ENCODE results near the gene NEBL. TPM values are rescaled to one million over a fixed set of nuclear protein-coding genes. Genes with fewer than 3 reads are reported as not detected.
A peak's percentile ranks its signal among the peaks of the same experiment; 100 is the strongest.

Gene NEBL
- total RNA-seq, 1 donor from 2014 or later = 55.2 TPM

GRCh38 chr10:20888620-20889330 is 8.3 kb downstream of the NEBL start:
- DNase-seq (ENCODE audit: extremely low spot score in 2 of 2) = no peak
- H3K9me3 ChIP-seq = no peaks in the 10 kb centered on the region
- H3K4me3 ChIP-seq = no peak overlapping the region
- intact Hi-C loops (cut with DNase I) = no loop called here
- no peak overlapping the region for H3K27ac ChIP-seq
- no peaks in the 10 kb centered on the region for H3K27me3 ChIP-seq
- H3K36me3 ChIP-seq = no peaks in the 10 kb centered on the region
- no peak for TF ChIP-seq POLR2A (IDR thresholded peaks at IDR 0.05)
- TF ChIP-seq CTCF (IDR thresholded peaks at IDR 0.05) = no peak
- no peak for TF ChIP-seq POLR2AphosphoS5 (IDR thresholded peaks at IDR 0.05; ENCODE audit: insufficient read depth in 1 of 2, low read depth in 1 of 2)
- no peaks in the 10 kb centered on the region for H3K4me1 ChIP-seq

- Histone ChIP-seq H3K9me3 (no peaks in the 10 kb centered on the region), H3K27me3 (no peaks in the 10 kb centered on the region), H3K4me1 (no peaks in the 10 kb centered on the region), H3K4me3 (no peak overlapping the region), H3K27ac (no peak overlapping the region), H3K36me3 (no peaks in the 10 kb centered on the region)
- DNase-seq (ENCODE audit: extremely low spot score in 2 of 2) = no peak
- intact Hi-C loops (cut with DNase I) = no loop called here
- TF ChIP-seq POLR2AphosphoS5 (IDR thresholded peaks at IDR 0.05; ENCODE audit: insufficient read depth in 1 of 2, low read depth in 1 of 2) (no peak), POLR2A (IDR thresholded peaks at IDR 0.05) (no peak)
These were observed 9.2 kb downstream of the NEBL start for GRCh38 chr10:20887706-20888555.

- no peaks in the 10 kb centered on the region for H3K9me3 ChIP-seq
- H3K27ac ChIP-seq = no peak overlapping the region
- H3K27me3 ChIP-seq = no peaks in the 10 kb centered on the region
- DNase-seq (ENCODE audit: extremely low spot score in 2 of 2) = no peak
- H3K4me1 ChIP-seq = no peaks in the 10 kb centered on the region
- no peak overlapping the region for H3K4me3 ChIP-seq
- no peak for TF ChIP-seq POLR2A (IDR thresholded peaks at IDR 0.05)
- TF ChIP-seq POLR2AphosphoS5 (IDR thresholded peaks at IDR 0.05; ENCODE audit: insufficient read depth in 1 of 2, low read depth in 1 of 2) = peak in 1 of 2 donors; percentile 73
- intact Hi-C loops (cut with DNase I) = no loop called here
- H3K36me3 ChIP-seq = no peaks in the 10 kb centered on the region
These were observed 11.4 kb downstream of the NEBL start for GRCh38 chr10:20885678-20886077.

- intact Hi-C loops (cut with DNase I) = no loop called here
- no peaks in the 10 kb centered on the region for H3K36me3 ChIP-seq
- H3K4me1 ChIP-seq = no peaks in the 10 kb centered on the region
- no peaks in the 10 kb centered on the region for H3K9me3 ChIP-seq
- no peak overlapping the region for H3K27ac ChIP-seq
- H3K4me3 ChIP-seq = no peak overlapping the region
- TF ChIP-seq POLR2A (IDR thresholded peaks at IDR 0.05) = no peak
- TF ChIP-seq CTCF (IDR thresholded peaks at IDR 0.05) = no peak
- TF ChIP-seq POLR2AphosphoS5 (IDR thresholded peaks at IDR 0.05; ENCODE audit: insufficient read depth in 1 of 2, low read depth in 1 of 2) = no peak
- H3K27me3 ChIP-seq = no peaks in the 10 kb centered on the region
- DNase-seq (ENCODE audit: extremely low spot score in 2 of 2) = no peak
These were observed 13.6 kb downstream of the NEBL start for GRCh38 chr10:20883552-20883951.

- Histone ChIP-seq H3K4me1 (no peaks in the 10 kb centered on the region), H3K36me3 (no peaks in the 10 kb centered on the region), H3K27ac (no peak overlapping the region), H3K27me3 (no peaks in the 10 kb centered on the region), H3K9me3 (no peaks in the 10 kb centered on the region), H3K4me3 (no peak overlapping the region)
- TF ChIP-seq POLR2A (IDR thresholded peaks at IDR 0.05) (no peak), CTCF (IDR thresholded peaks at IDR 0.05) (no peak), POLR2AphosphoS5 (IDR thresholded peaks at IDR 0.05; ENCODE audit: insufficient read depth in 1 of 2, low read depth in 1 of 2) (no peak)
- intact Hi-C loops (cut with DNase I) = no loop called here
- no peak for DNase-seq (ENCODE audit: extremely low spot score in 2 of 2)
These were observed 15.0 kb downstream of the NEBL start for GRCh38 chr10:20882091-20882490.

Measured in vagina (tissue), 2 donors.